GM12865 (cell line): ENCODE data around the gene MKLN1.

Source experiments
- DNase-seq: peaks from one replicate; pipeline ENCODE4 v3.0.0; 2010; ENCODE audit warnings: low read depth
- H3K4me3 ChIP-seq: 2 replicates; pipeline ENCODE4 v1.5.1; 2011; ENCODE audit warnings: mild to moderate bottlenecking, low read depth, low read length, control low read depth
- TF ChIP-seq, protein P1 (sequence below): IDR thresholded peaks from 2 replicates; pipeline ENCODE4 v1.5.1; 2011; ENCODE audit warnings: low read length, control low read depth, low read depth, inconsistent platforms; ENCODE audit not compliant: insufficient read depth; ENCODE audit errors: missing control alignments

The MKLN1 gene

DNA sequence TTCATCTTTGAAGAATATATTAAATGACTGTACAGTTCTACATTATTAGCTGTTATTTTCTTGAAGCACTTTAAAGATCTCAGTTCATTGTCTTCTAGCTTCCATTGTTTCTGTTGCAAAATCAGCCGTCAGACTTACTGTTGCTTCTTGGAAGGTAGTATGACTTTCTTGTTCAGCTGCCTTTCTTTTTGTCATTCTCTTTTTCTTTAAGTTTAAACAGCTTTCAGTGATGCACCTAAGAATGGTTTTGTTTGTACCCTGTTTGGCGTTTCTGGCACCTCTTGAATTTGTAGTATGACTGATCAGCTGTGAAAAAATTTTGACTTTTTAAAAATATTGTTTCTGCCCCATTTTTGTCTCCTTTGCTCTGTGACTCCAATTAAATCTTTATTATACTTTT lies 9.3 kb downstream of the MKLN1 start:
- TF ChIP-seq, protein P1, sequence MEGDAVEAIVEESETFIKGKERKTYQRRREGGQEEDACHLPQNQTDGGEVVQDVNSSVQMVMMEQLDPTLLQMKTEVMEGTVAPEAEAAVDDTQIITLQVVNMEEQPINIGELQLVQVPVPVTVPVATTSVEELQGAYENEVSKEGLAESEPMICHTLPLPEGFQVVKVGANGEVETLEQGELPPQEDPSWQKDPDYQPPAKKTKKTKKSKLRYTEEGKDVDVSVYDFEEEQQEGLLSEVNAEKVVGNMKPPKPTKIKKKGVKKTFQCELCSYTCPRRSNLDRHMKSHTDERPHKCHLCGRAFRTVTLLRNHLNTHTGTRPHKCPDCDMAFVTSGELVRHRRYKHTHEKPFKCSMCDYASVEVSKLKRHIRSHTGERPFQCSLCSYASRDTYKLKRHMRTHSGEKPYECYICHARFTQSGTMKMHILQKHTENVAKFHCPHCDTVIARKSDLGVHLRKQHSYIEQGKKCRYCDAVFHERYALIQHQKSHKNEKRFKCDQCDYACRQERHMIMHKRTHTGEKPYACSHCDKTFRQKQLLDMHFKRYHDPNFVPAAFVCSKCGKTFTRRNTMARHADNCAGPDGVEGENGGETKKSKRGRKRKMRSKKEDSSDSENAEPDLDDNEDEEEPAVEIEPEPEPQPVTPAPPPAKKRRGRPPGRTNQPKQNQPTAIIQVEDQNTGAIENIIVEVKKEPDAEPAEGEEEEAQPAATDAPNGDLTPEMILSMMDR, result no peak
- H3K4me3 ChIP-seq, result no peak overlapping the region
- DNase-seq, result peak; percentile 19

DNA sequence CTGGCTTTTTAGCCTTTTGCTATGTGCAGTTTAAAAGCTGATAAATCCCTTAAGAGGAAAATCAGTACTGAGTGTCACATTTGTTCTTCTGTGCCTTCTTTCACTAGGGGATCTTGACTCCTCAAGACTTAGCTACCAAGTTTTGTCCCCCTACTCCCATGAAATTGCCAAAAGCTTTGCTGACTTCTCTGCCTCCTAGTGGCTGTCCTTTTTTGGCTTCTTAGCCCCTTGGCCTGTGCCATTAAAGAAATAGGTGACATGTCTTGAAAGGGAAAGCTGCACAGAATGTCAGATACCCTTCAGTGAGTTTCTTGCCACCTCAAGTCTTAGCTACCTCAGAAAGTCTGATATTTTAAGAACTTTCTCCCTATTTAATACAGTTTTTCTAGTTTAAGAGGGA lies 10.5 kb downstream of the MKLN1 start:
- TF ChIP-seq, protein P1, result no peak
- no peak for DNase-seq

DNA sequence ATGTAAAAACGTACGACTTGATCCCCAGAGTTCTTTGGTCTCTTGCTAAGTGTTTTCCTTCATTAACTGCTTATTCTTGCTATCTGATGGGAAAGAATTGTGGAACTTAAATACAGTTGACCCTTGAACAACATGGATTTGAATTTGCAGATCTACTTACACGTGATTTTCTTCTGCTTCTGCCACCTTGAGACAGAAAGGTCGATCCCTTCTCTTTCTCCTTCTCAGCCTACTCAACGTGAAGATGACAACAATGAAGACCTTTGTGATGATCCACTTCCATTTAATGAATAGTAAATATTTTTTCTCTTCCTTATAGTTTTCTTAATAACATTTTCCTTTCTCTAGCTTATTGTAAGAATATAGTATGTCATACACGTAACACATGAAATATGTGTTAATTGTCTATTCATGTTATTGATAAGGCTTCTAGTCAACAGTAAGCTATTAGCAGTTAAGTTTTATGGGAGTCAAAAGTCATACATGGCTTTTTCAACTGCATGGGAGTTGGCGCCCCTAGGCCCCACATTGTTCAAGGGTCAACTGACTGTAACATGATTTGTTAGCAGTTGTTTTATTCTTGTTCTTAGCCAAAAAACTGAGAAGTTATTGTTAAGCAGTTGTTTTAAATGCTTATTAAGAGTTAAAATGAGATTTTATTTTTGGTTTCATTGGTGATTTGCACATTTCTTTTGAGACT lies 11.2 kb downstream of the MKLN1 start:
- no peak overlapping the region for H3K4me3 ChIP-seq
- DNase-seq, result no peak
- TF ChIP-seq, protein P1, result no peak

More for the DNA sequence above, 10.5 kb downstream of the MKLN1 start:
- H3K4me3 ChIP-seq, result no peak overlapping the region

DNA sequence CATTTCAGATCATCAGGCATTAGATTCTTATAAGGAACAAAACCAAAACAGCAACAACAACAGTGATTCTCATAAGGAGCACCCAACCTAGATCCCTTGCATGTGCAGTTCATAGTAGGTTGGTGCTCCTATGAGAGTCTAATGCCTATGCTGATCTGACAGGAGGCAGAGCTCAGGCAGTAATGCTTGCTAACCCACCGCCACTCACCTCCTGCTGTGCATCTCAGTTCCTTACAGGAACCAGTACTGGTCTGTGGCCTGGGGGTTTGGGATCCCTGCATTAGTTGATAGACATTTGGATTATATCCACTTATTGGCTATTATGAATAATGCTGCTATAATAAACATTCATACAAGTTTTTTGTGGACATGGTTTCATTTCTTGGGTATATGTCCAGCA lies 14.0 kb downstream of the MKLN1 start:
- DNase-seq, result no peak
- H3K4me3 ChIP-seq, result no peak overlapping the region
- TF ChIP-seq, protein P1, result no peak

DNA sequence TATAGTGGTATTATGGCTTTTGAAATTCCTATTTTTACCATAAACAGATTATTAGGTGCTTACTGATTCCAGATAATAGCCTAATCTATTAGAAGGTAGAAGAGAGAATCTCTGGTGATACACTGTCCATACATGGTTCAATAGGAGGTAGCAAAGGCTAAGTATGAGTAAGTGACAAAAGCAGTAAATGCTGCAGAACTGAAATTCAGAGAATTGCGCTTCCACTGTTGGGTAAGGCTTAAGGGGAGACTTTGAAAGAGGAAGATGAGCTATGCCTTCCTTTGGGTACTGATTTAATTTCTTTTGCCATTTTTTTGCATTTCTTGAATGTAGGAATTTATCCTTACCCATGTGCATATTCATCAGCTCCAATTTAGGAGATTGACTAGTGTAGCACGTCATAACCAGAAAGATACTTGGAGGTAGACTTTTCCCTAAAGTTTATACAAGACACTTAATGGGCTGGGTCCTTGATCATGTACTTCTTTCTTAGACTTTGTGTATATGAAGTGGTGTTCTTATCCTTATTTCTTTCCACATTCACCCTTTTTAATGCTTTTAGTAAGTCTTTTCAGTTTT lies 15.3 kb downstream of the MKLN1 start:
- H3K4me3 ChIP-seq, result no peak overlapping the region
- TF ChIP-seq, protein P1, result no peak
- DNase-seq, result no peak

DNA sequence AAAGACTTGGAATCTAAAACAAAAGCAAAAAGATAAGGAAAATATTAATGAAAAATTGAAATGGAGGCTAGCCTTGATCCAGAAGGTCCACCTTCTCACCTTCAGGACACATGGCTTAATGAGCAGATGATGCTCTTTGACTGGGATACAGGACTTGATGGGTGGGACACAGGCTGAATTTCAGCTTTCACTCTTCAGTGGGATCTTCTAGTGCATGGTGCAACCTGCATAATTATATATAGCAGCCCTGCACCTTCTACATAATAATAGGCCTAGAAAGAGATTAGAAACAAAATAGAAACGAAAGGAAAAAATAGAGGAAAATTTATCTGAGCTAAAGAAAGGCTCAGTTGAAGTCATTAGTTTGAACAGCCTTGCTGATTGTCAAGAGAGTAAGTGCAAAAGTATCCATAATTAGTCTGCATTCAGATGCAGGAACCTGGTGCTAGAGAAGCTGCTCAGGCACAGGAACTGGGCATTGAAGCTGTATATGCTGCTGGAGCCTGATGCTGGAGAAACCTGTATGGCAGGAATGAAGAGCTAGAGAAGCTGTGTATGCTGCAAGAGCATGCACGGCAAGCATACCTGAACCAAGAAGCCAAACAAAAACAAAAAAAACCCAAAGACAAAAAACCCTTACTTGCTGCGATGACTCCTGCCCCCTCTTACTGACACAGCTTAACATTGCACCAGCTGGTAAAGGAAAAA lies 19.4 kb downstream of the MKLN1 start:
- TF ChIP-seq, protein P1, result no peak
- DNase-seq, result no peak
- H3K4me3 ChIP-seq, result no peak overlapping the region
